T-helper 1 cell treated with Interleukin-12 subunit alpha and Interleukin-12 subunit beta and Interleukin-4 antibody, amounts not matched to agents 30 μg/mL and 1 μg/mL, for 36 hours (primary cell): ENCODE data around the gene MYH3.
A peak's percentile ranks its signal among the peaks of the same experiment; 100 is the strongest.

ENCODE experiments used
- H3K27ac Mint-ChIP-seq: one replicate; pipeline ENCODE4 v1.8.0; 2021; ENCODE audit warnings: mild to moderate bottlenecking, mixed read lengths
- H3K27me3 Mint-ChIP-seq: one replicate; pipeline ENCODE4 v1.8.0; 2021; ENCODE audit warnings: low read depth, mixed read lengths
- H3K36me3 Mint-ChIP-seq: one replicate; pipeline ENCODE4 v1.8.0; 2021; ENCODE audit warnings: low read depth, mixed read lengths
- H3K4me1 Mint-ChIP-seq: one replicate; pipeline ENCODE4 v1.8.0; 2021; ENCODE audit warnings: low read depth, mixed read lengths
- H3K4me3 Mint-ChIP-seq: one replicate; pipeline ENCODE4 v1.8.0; 2021; ENCODE audit warnings: mild to moderate bottlenecking, moderate library complexity, mixed read lengths
- H3K9me3 Mint-ChIP-seq: one replicate; pipeline ENCODE4 v1.8.0; 2021; ENCODE audit warnings: mixed read lengths

The MYH3 gene

GRCh38 chr17:10664571-10664970, 7.5 kb upstream of the MYH3 start:
- Mint-ChIP-seq H3K4me3 (no peak overlapping the region), H3K27ac (no peak overlapping the region), H3K4me1 (no peaks in the 10 kb centered on the region), H3K9me3 (no peaks in the 10 kb centered on the region), H3K36me3 (no peaks in the 10 kb centered on the region), H3K27me3 (no peaks in the 10 kb centered on the region)

DNA sequence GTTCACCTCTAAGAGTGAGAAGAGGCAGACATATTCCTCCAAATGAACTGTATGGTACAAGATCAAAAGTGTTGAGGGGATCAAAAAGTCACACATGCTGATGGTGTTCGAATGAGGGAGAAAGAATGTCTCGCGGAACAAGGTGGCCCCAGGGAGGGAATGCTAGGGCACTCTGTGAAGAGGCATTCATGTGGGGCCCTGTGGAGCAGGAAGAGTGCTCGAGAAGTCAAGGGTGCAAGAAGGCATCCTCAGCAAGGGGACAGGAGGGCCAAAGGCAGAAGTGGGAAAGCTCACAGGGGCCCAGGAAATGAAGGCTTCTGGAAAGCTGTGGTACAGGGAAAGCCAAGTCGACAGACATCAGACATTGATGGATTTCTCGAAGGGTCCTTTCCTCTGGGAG, 6.1 kb upstream of the MYH3 start:
- no peaks in the 10 kb centered on the region for H3K36me3 Mint-ChIP-seq
- no peaks in the 10 kb centered on the region for H3K27me3 Mint-ChIP-seq
- H3K9me3 Mint-ChIP-seq = no peaks in the 10 kb centered on the region
- H3K27ac Mint-ChIP-seq = no peak overlapping the region
- H3K4me3 Mint-ChIP-seq = no peak overlapping the region
- no peaks in the 10 kb centered on the region for H3K4me1 Mint-ChIP-seq

- H3K27me3 Mint-ChIP-seq = no peaks in the 10 kb centered on the region
- no peaks in the 10 kb centered on the region for H3K36me3 Mint-ChIP-seq
- no peaks in the 10 kb centered on the region for H3K4me1 Mint-ChIP-seq
- H3K4me3 Mint-ChIP-seq = no peak overlapping the region
- H3K27ac Mint-ChIP-seq = no peak overlapping the region
- H3K9me3 Mint-ChIP-seq = no peaks in the 10 kb centered on the region
Observed at GRCh38 chr17:10661437-10661836, 4.3 kb upstream of the MYH3 start.

GRCh38 chr17:10657879-10658278, 770 bp upstream of the MYH3 start:
- peaks cover 8% of the 10 kb centered on the region for H3K4me1 Mint-ChIP-seq
- no peaks in the 10 kb centered on the region for H3K9me3 Mint-ChIP-seq
- H3K4me3 Mint-ChIP-seq = no peak overlapping the region
- no peak overlapping the region for H3K27ac Mint-ChIP-seq
- no peaks in the 10 kb centered on the region for H3K27me3 Mint-ChIP-seq
- H3K36me3 Mint-ChIP-seq = peaks cover 2% of the 10 kb centered on the region

GRCh38 chr17:10653987-10654386, 3.1 kb downstream of the MYH3 start:
- Mint-ChIP-seq H3K27me3 (no peaks in the 10 kb centered on the region), H3K36me3 (peaks cover 3% of the 10 kb centered on the region), H3K9me3 (no peaks in the 10 kb centered on the region), H3K27ac (no peak overlapping the region), H3K4me3 (no peak overlapping the region), H3K4me1 (peaks cover 10% of the 10 kb centered on the region)

GRCh38 chr17:10652984-10653659, 4.0 kb downstream of the MYH3 start:
- H3K27ac Mint-ChIP-seq = peak overlapping the region; percentile 73
- H3K4me3 Mint-ChIP-seq = no peak overlapping the region
- H3K27me3 Mint-ChIP-seq = no peaks in the 10 kb centered on the region
- H3K9me3 Mint-ChIP-seq = no peaks in the 10 kb centered on the region
- peaks cover 10% of the 10 kb centered on the region for H3K4me1 Mint-ChIP-seq
- peaks cover 3% of the 10 kb centered on the region for H3K36me3 Mint-ChIP-seq

DNA sequence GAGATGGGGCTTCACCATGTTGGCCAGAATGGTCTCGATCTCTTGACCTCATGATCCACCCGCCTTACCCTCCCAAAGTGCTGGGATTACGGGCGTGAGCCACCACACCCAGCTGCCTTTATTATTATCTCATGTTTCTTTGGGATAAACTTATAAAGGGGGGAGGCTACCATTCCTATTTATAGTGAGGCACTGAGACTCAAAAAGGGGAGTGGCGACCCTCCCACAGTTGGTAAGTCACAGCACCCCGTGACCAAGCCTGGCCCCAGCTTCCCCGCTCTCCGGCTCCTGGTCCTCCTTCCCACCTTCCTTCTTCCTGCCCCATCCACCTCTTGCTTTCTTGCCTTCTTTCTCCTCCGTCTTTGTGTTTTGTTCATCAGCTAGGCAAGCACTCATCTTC, 5.2 kb downstream of the MYH3 start:
- H3K4me1 Mint-ChIP-seq = peaks cover 10% of the 10 kb centered on the region
- no peak overlapping the region for H3K4me3 Mint-ChIP-seq
- H3K36me3 Mint-ChIP-seq = peaks cover 3% of the 10 kb centered on the region
- H3K27ac Mint-ChIP-seq = no peak overlapping the region
- H3K27me3 Mint-ChIP-seq = no peaks in the 10 kb centered on the region
- no peaks in the 10 kb centered on the region for H3K9me3 Mint-ChIP-seq

- H3K27me3 Mint-ChIP-seq = no peaks in the 10 kb centered on the region
- H3K9me3 Mint-ChIP-seq = no peaks in the 10 kb centered on the region
- H3K36me3 Mint-ChIP-seq = peaks cover 3% of the 10 kb centered on the region
- no peak overlapping the region for H3K27ac Mint-ChIP-seq
- peaks cover 10% of the 10 kb centered on the region for H3K4me1 Mint-ChIP-seq
- H3K4me3 Mint-ChIP-seq = no peak overlapping the region
Observed at GRCh38 chr17:10649602-10650001, 7.5 kb downstream of the MYH3 start.

- H3K36me3 Mint-ChIP-seq = peaks cover 6% of the 10 kb centered on the region
- H3K27me3 Mint-ChIP-seq = no peaks in the 10 kb centered on the region
- H3K4me3 Mint-ChIP-seq = no peak overlapping the region
- H3K9me3 Mint-ChIP-seq = no peaks in the 10 kb centered on the region
- no peak overlapping the region for H3K27ac Mint-ChIP-seq
- H3K4me1 Mint-ChIP-seq = peaks cover 10% of the 10 kb centered on the region
Observed at GRCh38 chr17:10648956-10649355, 8.2 kb downstream of the MYH3 start.

DNA sequence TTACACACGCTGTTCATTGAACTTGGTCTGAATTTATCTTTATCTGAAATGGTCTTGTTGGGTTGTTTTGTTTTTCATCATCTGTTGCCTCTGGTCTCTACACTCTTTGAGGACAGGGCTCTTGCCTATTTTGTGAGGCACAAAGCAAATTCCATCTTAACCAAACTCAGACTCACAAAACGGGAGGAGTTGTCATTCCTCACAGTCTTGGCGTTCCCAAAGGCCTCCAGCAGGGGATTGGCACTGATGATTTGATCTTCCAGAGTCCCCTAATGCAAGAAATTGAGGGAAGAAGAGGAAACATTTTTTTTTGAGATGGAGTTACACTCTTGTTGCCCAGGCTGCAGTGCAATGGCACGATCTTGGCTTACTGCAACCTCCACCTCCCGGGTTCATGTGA, 8.7 kb downstream of the MYH3 start:
- no peaks in the 10 kb centered on the region for H3K27me3 Mint-ChIP-seq
- H3K9me3 Mint-ChIP-seq = no peaks in the 10 kb centered on the region
- H3K27ac Mint-ChIP-seq = no peak overlapping the region
- peaks cover 7% of the 10 kb centered on the region for H3K4me1 Mint-ChIP-seq
- H3K36me3 Mint-ChIP-seq = peaks cover 6% of the 10 kb centered on the region
- H3K4me3 Mint-ChIP-seq = no peak overlapping the region

DNA sequence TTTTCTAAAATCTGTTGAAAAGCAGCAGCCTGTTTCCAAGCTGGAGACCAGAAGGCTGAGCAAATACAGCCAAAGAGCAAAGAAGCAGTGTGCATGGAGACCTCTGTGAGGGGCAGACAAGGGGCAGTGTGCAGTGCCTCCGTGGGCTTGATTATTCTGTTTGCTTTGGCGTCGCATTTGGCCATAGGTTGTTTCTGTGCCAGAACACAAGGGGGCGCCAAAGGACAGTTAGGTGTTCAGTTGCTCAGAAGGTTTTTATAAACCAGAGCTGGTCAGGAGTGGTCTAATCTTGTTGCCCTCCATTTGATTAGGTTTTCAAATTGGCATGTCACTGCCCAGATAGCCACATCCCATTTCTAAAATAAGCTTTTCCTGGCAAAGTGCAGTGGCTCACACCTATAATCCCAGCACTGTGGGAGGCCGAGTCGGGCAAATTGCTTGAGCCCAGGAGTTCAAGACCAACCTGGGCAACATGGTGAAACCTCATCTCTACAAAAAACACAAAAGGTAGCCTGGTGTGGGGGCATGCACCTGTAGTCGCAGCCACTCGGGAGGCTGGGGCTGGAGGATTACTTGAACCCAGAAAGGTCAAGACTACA, 10.6 kb downstream of the MYH3 start:
- no peak overlapping the region for H3K27ac Mint-ChIP-seq
- H3K9me3 Mint-ChIP-seq = no peaks in the 10 kb centered on the region
- no peaks in the 10 kb centered on the region for H3K4me1 Mint-ChIP-seq
- H3K4me3 Mint-ChIP-seq = no peak overlapping the region
- no peaks in the 10 kb centered on the region for H3K27me3 Mint-ChIP-seq
- peaks cover 3% of the 10 kb centered on the region for H3K36me3 Mint-ChIP-seq

- Mint-ChIP-seq H3K27me3 (no peaks in the 10 kb centered on the region), H3K36me3 (peaks cover 14% of the 10 kb centered on the region), H3K4me1 (peaks cover 3% of the 10 kb centered on the region), H3K27ac (no peak overlapping the region), H3K4me3 (no peak overlapping the region), H3K9me3 (no peaks in the 10 kb centered on the region)
Observed at GRCh38 chr17:10640475-10640874, 16.6 kb downstream of the MYH3 start.

GRCh38 chr17:10638151-10638550, 19.0 kb downstream of the MYH3 start:
- Mint-ChIP-seq H3K4me1 (peaks cover 3% of the 10 kb centered on the region), H3K27me3 (no peaks in the 10 kb centered on the region), H3K4me3 (no peak overlapping the region), H3K9me3 (no peaks in the 10 kb centered on the region), H3K36me3 (peaks cover 12% of the 10 kb centered on the region), H3K27ac (no peak overlapping the region)

- H3K4me1 Mint-ChIP-seq = peaks cover 5% of the 10 kb centered on the region
- H3K36me3 Mint-ChIP-seq = peaks cover 12% of the 10 kb centered on the region
Observed at GRCh38 chr17:10635290-10635689, 21.8 kb downstream of the MYH3 start.

GRCh38 chr17:10633738-10634379, 23.2 kb downstream of the MYH3 start:
- Mint-ChIP-seq H3K4me3 (no peak overlapping the region), H3K27me3 (no peaks in the 10 kb centered on the region), H3K36me3 (peaks cover 12% of the 10 kb centered on the region), H3K9me3 (no peaks in the 10 kb centered on the region), H3K27ac (no peak overlapping the region), H3K4me1 (peaks cover 5% of the 10 kb centered on the region)

More at GRCh38 chr17:10635290-10635689, 21.8 kb downstream of the MYH3 start:
- no peaks in the 10 kb centered on the region for H3K9me3 Mint-ChIP-seq
- no peak overlapping the region for H3K4me3 Mint-ChIP-seq
- no peak overlapping the region for H3K27ac Mint-ChIP-seq
- H3K27me3 Mint-ChIP-seq = no peaks in the 10 kb centered on the region
